Fibroblast of skin of back (primary cell): ENCODE measurements around the gene TRMT61B. TPM values are rescaled to one million over a fixed set of nuclear protein-coding genes. Genes with fewer than 3 reads are reported as not detected.

Source experiments
- DNase-seq: peaks from one replicate; pipeline ENCODE4 v3.0.0-alpha.2; 2013
- polyA plus RNA-seq, 2 experiments: library from polyadenylated mRNA; unstranded; fragments of 120-200 nt; gene quantifications; one replicate each; pipeline ENCODE4 v1.2.1, GENCODE V29; 2013; ENCODE audit not compliant: insufficient read length in 2 of 2

Gene TRMT61B
- polyA plus RNA-seq (2013, experiment 1 of 2; ENCODE audit: insufficient read length): 10.6 TPM
- polyA plus RNA-seq (2013, experiment 2 of 2; ENCODE audit: insufficient read length): 7.5 TPM

DNA sequence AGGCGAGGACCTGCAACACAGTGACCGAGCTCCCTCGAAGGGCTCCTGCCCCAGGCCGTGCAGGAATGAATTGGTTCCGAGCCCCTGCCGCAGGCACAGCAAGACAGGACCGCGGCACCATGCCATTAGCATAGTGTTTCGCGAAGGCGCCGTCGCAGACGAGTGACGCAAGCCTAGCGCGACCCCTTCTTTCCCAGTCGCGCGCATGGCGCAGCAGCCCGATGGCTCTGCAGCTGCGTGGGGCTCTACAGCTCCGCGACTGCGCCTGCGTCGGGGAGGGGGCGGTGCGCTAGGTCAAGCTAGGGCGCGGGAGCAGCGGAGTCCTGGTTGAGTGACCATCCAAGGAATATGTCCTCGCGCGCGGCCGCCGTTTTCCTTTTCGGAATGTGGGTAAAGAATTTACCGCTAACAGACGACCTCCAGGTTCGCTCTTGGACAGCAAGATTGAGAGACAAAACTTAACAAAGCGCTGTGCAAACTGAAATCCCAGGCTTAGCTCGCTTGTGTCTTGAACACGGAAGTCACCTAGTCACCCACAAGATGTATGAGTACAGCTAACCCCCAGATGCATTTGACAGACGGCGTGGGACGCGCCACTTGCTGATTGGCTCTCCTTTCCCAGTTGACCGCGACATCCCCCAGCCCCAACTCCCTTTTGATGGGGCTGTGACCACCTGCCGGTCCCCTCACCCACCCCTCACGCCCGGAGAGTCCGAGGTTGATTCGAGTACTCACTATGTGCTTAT is at the start of gene TRMT61B:
TSS of gene TRMT61B (minus strand) at position 164 of the 746 bp plus-strand sequence. CDS start at position 132, 32 bp downstream.
- peak; percentile 94 for DNase-seq

- no peak for DNase-seq
These were observed 45.8 kb upstream of the TRMT61B start for GRCh38 chr2:28915939-28916338.

DNA sequence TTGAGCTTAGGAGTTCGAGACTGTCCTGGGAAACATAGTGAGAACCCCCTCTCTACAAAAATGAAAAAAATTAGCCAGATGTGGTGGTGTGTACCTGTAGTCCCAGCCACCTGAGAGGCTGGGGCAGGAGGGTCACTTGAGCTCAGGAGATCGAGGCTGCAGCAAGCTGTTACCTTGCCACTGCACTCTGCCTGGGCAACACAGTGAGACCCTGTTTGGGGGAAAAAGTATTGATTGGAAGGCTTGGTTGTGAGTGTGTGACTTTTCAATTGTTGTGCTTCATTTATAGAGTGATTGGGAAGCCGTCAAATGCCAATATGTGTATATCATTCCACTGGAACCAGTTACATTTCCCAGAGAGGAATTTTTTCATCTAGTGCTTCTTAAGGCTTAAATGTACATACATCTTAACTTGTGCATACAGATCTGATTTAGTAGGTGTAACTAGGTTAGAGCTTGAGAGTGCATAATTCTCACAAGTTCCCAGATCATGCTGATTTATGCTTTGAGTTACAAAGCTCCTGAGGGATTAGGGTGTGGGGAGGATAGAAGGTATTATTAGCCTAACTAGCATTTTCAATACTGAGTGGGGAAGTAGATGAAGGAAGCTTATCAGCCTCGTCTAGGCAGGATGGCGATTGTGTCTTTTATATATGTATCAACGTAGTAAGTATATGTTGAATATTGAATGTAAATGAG is 39.7 kb upstream of the TRMT61B start:
- no peak for DNase-seq

DNA sequence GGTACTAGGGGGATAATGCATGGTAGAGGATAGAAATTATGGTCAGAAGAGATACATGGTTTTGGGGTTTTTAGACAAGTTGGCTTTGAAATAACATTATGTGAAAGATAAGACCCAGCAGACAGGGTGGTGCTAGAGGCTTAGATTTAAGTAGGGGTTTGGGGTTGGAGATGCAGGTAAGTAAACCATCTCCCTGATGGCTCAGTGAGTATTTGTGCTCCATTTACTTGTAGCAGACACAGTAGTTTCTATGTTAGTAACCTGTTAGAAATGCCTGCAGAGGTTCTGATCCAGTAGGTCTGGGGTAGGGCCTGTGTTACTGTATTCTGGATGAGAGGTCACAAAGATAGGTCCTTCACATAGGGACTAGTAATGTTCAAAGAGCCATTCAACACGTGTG is 38.1 kb upstream of the TRMT61B start:
- no peak for DNase-seq

DNA sequence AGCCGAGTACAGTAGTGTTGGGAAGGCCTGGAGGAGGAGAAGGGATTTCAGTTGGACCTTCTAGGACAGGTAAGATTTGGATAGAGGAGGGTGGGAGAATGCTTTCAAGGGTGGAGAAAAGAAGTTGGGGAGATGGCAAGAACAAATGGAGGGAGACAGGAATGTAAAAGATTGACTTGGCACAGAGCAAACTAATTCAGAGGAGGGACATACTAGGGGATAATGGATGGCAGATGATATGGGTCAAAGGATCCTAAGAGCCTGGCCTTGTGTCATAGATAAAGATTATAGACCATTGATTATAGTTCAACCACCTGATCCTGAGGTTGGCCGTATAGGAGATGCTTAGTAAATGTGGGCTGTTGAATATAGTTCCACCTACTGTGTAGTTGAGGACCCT is 36.7 kb upstream of the TRMT61B start:
- no peak for DNase-seq

- peak; percentile 19 for DNase-seq
These were observed 36.3 kb upstream of the TRMT61B start for GRCh38 chr2:28906376-28906775.

DNA sequence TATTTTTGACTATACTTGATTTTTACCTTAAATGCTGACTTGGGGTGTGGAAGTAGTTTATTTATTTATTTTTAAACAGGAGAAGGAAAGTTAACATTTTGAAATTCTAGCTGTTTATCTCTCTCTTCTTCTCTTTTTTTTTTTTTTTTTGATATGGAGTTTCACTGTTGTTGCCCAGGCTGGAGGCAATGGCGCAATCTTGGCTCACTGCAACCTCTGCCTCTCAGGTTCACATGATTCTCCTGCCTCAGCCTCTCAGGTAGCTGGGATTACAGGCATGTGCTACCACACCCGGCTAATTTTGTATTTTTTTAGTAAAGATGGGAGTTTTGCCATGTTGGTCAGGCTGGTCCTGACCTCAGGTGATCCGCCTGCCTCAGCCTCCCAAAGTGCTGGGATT is 35.4 kb upstream of the TRMT61B start:
- no peak for DNase-seq

DNA sequence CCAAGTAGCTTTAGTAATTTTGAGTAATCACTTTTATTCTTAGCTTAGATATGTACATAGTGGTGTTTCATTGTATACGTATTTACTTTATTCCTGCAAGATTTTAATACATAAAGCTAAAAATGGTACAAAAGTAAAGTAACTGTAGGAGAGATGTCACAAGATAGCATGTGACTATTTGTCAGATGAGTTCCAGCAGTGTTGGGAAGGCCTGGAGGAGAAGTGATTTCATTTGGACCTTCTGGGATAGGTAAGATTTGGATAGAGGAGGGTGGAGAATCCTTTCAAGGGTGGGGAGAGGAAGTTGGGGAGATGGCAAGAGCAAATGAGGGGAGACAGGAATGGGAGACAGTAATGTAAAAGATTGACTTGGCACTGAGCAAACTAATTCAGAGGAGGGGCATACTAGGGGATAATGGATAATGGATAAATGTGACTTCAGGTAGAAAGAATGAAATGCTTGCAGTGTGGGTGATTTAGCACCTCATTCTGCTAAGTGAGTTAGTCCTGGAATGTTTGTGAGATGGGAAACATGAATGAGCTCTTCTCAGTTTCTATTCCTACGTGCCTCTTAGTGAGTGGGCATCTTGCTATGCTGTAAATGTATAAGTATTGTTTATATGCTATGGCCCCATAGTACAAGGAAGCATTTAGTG is 34.8 kb upstream of the TRMT61B start:
- no peak for DNase-seq

DNA sequence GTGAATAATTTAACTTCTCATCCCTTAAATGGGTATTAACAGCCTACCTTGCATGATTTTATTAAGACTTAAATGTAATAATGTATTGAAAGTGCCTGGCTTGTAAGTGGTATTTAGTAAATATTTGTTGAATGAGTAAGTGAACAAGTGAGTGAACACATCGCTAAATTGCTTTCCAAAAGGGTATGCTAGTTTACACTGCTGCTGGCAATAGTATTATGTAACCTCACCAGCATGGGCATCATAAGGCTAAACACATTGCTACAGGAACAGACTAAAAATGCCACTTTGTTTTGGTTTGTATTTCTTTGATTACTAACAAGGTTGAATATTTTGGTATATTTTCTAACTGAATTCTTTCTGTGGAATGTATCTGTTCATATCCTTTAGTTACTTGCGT is 34.2 kb upstream of the TRMT61B start:
- peak; percentile 17 for DNase-seq

- no peak for DNase-seq
These were observed 32.5 kb upstream of the TRMT61B start for GRCh38 chr2:28902584-28902983.

DNA sequence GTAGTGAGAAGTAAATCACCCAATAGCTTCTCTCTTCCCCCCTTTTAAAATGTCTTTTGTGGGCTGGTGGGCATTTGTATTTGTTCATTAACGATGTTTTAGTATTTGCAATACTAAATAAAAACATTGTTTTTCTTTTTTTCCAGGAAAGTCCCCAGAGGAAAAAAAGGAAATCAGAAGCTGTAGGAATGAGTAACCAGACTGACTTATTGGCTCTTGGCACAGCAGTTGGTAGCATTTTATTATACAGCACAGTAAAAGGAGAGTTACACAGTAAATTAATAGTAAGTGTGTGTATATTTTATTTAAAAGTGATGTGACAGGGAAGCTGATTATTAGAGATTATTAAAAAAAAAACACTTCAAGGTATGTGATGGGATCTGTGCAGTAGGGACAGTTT is 31.7 kb upstream of the TRMT61B start:
- DNase-seq: no peak

DNA sequence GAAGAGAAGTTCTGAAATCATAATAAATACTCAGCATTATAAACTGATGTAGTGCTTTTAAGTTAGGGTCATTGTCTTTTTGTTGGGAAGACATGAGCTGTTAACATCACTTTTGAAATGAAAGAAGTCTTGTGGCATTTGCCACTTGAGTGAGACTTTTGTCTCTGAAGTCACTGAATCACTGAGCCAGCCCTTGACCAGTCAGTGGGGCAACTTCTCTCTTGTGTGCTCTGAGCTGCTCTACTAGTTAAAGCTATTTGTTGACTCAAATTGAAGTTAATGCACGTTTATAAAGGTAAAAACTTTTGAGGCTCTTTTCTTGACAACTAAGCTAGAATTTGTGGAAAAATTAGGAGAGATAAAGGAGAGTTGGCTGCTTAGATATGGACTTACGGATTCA is 31.1 kb upstream of the TRMT61B start:
- DNase-seq: no peak

- no peak for DNase-seq
These were observed 27.9 kb upstream of the TRMT61B start for GRCh38 chr2:28898048-28898447.

GRCh38 chr2:28896906-28897305 is 26.8 kb upstream of the TRMT61B start:
- peak; percentile 71 for DNase-seq

DNA sequence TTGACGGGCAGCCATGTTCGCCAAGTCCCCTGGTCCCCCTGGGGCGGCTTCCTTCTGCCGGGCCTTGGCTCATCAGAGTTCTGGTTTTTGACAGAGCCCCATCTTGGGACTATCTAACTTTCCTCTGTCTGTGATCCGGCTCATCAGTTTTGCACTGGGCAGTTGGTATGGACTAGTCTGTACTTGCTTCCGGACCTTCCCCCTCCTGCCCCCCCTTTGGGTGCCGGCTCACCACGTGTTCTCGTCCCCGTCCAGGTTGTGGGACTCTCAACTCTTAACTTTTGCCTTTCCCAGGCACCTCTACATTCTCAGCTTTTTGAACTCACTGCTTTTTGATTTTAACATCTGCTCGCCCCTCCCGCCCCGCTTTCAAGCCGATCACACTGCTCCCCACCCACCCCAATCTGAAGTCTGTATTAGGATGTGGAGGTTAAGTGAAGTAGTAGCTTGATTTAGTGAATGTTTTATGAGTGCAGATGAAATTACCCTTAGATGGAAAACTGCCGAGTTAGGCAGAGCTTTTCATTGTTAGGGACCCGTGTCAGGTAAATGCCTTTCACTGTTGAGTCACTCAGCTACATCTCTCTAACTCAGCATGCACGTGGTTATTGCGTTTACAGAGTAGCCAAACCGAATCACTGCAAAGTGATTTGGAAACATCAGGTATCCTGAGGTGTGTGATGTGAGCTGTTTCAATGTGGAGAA is 25.2 kb upstream of the TRMT61B start:
- DNase-seq: peak; percentile 32

DNA sequence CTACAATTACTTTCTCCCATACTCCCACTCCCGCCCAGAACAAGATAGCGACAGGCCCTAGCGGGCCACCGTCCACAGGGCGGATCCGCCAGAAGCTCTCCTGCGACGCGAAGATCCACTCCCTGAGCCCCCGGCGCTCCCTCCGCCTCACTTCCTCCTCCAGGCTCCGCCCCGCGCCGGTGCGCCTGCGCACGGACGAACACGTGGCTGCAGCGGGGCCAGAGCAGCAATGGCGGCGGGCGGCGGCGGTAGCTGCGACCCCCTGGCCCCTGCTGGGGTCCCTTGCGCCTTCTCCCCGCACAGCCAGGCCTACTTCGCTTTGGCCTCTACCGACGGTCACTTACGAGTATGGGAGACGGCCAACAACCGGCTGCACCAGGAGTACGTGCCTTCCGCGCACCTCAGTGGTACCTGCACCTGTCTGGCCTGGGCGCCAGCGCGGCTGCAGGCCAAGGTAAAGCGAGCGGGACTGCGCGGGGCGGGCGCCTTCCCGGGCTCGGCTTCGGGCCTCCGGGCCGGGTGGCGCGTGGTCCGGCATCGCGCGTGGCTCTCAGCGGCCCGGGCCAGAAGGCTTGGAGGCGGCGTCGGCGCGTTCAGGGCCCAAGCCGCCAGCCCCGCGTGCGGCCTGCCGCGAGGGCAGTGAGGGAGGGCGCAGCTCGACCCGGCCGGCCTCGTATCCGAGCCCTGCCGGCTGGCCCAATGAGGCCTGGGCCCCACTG is 24.5 kb upstream of the TRMT61B start, which contains the start of gene WDR43:
TSS of gene WDR43 (plus strand) at position 198 of the 719 bp plus-strand sequence. CDS start at position 230, 32 bp downstream.
- peak; percentile 99 for DNase-seq

DNA sequence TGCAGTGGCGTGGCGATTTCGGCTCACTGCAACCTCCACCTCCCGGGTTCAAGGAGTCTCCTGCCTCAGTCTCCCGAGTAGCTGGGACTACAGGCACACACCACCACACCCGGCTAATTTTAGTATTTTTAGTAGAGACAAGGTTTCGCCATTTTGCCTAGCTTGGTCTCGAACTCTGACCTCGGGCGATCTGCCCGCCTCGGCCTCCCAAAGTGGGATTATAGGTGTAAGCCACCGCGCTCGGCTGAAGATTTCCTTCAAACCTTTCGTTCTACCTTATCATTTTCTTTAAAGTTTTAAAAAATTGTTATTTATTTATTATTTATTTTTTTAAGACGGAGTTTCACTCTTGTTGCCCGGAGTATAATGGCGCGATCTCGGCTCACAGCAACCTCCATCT is 23.4 kb upstream of the TRMT61B start:
- DNase-seq: no peak

GRCh38 chr2:28880193-28880592 is 10.1 kb upstream of the TRMT61B start:
- DNase-seq: no peak

DNA sequence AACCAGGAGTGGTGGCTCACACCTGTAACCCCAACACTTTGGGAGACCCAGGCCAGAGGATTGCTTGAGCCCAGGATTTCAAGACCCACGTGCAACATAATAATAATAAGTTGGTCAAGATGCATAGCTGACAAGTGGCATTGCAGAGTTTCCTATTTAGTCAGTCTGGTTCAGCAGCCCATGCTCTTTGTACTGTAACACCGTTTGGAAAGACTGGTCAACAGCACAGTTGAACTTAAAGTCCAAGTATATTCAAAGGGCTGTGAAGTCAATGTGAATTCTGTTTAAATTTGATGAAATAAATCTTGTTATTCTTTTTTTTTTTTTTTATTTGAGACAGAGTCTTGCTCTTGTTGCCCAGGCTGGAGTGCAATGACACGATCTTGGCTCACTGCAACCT is 1.5 kb upstream of the TRMT61B start:
- DNase-seq: no peak

GRCh38 chr2:28869494-28870145 is 489 bp downstream of the TRMT61B start:
- no peak for DNase-seq

DNA sequence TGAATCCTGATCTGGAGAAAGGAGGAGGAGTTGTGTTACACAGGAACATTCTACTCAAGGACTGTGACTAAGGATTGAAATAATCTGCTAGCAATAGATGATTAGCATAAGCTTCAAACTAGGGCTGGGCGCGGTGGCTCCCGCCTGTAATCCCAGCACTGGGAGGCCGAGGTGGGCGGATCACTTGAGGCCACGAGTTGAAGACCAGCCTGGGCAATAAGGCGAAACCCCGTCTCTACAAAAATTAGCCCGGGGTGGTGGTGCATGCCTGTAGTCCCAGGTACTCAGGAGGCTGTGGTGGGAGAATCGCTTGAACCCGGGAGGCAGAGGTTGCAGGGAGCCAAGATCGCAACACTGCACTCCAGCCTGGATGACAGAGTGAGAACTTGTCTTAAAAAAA is 1.5 kb downstream of the TRMT61B start:
- DNase-seq: no peak
